ENCODE measurements around the gene ZBP1.

Gene ZBP1

GRCh38 chr20:57658833-57659516, 38.7 kb upstream of the ZBP1 start:
- DNase-seq, result no peak

GRCh38 chr20:57658447-57658832, 38.2 kb upstream of the ZBP1 start:
- DNase-seq, result no peak

GRCh38 chr20:57657535-57658446, 37.6 kb upstream of the ZBP1 start:
- DNase-seq, result no peak

GRCh38 chr20:57656821-57657534, 36.8 kb upstream of the ZBP1 start:
- DNase-seq, result no peak

- DNase-seq, result no peak
Observed at GRCh38 chr20:57656252-57656820, 36.1 kb upstream of the ZBP1 start.

- DNase-seq, result no peak
Observed at GRCh38 chr20:57655809-57656155, 35.6 kb upstream of the ZBP1 start.

GRCh38 chr20:57654998-57655808, 35.0 kb upstream of the ZBP1 start:
- no peak for DNase-seq

GRCh38 chr20:57654363-57654997, 34.3 kb upstream of the ZBP1 start:
- peak; percentile 62 for DNase-seq

- no peak for DNase-seq
Observed at GRCh38 chr20:57653910-57654309, 33.7 kb upstream of the ZBP1 start.

- no peak for DNase-seq
Observed at GRCh38 chr20:57653546-57653900, 33.3 kb upstream of the ZBP1 start.

GRCh38 chr20:57652606-57653545, 32.6 kb upstream of the ZBP1 start:
- DNase-seq, result no peak

- no peak for DNase-seq
Observed at GRCh38 chr20:57651881-57652605, 31.8 kb upstream of the ZBP1 start.

- no peak for DNase-seq
Observed at GRCh38 chr20:57650756-57651483, 30.7 kb upstream of the ZBP1 start.

GRCh38 chr20:57650266-57650665, 30.0 kb upstream of the ZBP1 start:
- DNase-seq, result no peak

- no peak for DNase-seq
Observed at GRCh38 chr20:57649617-57650015, 29.4 kb upstream of the ZBP1 start.

- DNase-seq, result no peak
Observed at GRCh38 chr20:57648878-57649616, 28.8 kb upstream of the ZBP1 start.

- no peak for DNase-seq
Observed at GRCh38 chr20:57647933-57648785, 27.9 kb upstream of the ZBP1 start.

Measured in fibroblast of skin of scalp (primary cell).